Calu3 (cell line): ENCODE measurements around the gene RAPGEF1. TPM values are rescaled to one million over a fixed set of nuclear protein-coding genes. Genes with fewer than 3 reads are reported as not detected.

ENCODE experiments used
- BruUV-seq: library from RNA; stranded (reverse); fragments of 400-500 nt; replicated peaks from 2 replicates; lab custom pipeline; 2021; lab: Mats Ljungman, UMichigan
- CTCF ChIA-PET: fragments of 300-600 bp; sonication (Branson Sonifier 250); formaldehyde crosslinking; loops from one replicate; lab custom pipeline; 2022; ENCODE audit warnings: antibody characterized with exemption; lab: Charles Lee
- DNase-seq: peaks from one replicate; pipeline ENCODE4 v3.0.0; 2022
- H3K27ac Mint-ChIP-seq: one replicate; pipeline ENCODE4 v1.8.0; 2022; ENCODE audit warnings: mixed read lengths; ENCODE audit not compliant: unreplicated experiment
- H3K27me3 Mint-ChIP-seq: one replicate; pipeline ENCODE4 v1.8.0; 2022; ENCODE audit warnings: mixed read lengths; ENCODE audit not compliant: unreplicated experiment
- H3K36me3 Mint-ChIP-seq: one replicate; pipeline ENCODE4 v1.8.0; 2022; ENCODE audit warnings: mild to moderate bottlenecking, moderate library complexity, mixed read lengths; ENCODE audit not compliant: insufficient read depth, unreplicated experiment
- H3K4me1 Mint-ChIP-seq: one replicate; pipeline ENCODE4 v1.8.0; 2022; ENCODE audit warnings: mild to moderate bottlenecking, low read depth, mixed read lengths; ENCODE audit not compliant: unreplicated experiment
- H3K4me3 Mint-ChIP-seq: one replicate; pipeline ENCODE4 v1.8.0; 2022; ENCODE audit warnings: mild to moderate bottlenecking, low read depth, moderate library complexity, mixed read lengths; ENCODE audit not compliant: unreplicated experiment
- H3K9me3 Mint-ChIP-seq: one replicate; pipeline ENCODE4 v1.8.0; 2022; ENCODE audit warnings: low read depth, mixed read lengths; ENCODE audit not compliant: unreplicated experiment
- CTCF ChIP-seq: fragments of 200-600 bp; IDR thresholded peaks from one replicate; pipeline ENCODE4 v1.8.0; 2022; ENCODE audit warnings: antibody characterized with exemption; ENCODE audit not compliant: unreplicated experiment
- intact Hi-C: fragments of 100-400 bp; cut with micrococcal nuclease; formaldehyde crosslinking; loops from one replicate; pipeline ENCODE4 v1.10.0; 2022; ENCODE audit not compliant: unreplicated experiment
- total RNA-seq: library from RNA; stranded (reverse); gene quantifications from 2 replicates; pipeline ENCODE4 v1.2.3, GENCODE V29; 2022

The RAPGEF1 gene
- total RNA-seq, 1 experiment from 2014 or later = 32.5 TPM

GRCh38 chr9:131707733-131708157 is 32.1 kb downstream of the RAPGEF1 start:
- CTCF ChIA-PET = no interaction called here
- Mint-ChIP-seq H3K4me1 (peaks cover 30% of the 10 kb centered on the region), H3K9me3 (no peaks in the 10 kb centered on the region), H3K36me3 (no peaks in the 10 kb centered on the region), H3K27ac (no peak overlapping the region), H3K4me3 (no peak overlapping the region), H3K27me3 (no peaks in the 10 kb centered on the region)
- no TSS peak for BruUV-seq
- no peak for TF ChIP-seq CTCF
- no peak for DNase-seq
- intact Hi-C loops = no loop called here

GRCh38 chr9:131707050-131707449 is 32.8 kb downstream of the RAPGEF1 start:
- TF ChIP-seq CTCF = no peak
- no peak for DNase-seq
- intact Hi-C loops = no loop called here
- peaks cover 30% of the 10 kb centered on the region for H3K4me1 Mint-ChIP-seq
- no TSS peak for BruUV-seq
- H3K4me3 Mint-ChIP-seq = no peak overlapping the region
- H3K27ac Mint-ChIP-seq = no peak overlapping the region
- no peaks in the 10 kb centered on the region for H3K9me3 Mint-ChIP-seq
- no peaks in the 10 kb centered on the region for H3K27me3 Mint-ChIP-seq
- no peaks in the 10 kb centered on the region for H3K36me3 Mint-ChIP-seq
- CTCF ChIA-PET = no interaction called here

GRCh38 chr9:131706608-131706970 is 33.3 kb downstream of the RAPGEF1 start:
- intact Hi-C loops = no loop called here
- Mint-ChIP-seq H3K4me3 (no peak overlapping the region), H3K27me3 (no peaks in the 10 kb centered on the region), H3K9me3 (no peaks in the 10 kb centered on the region), H3K4me1 (peaks cover 30% of the 10 kb centered on the region), H3K36me3 (no peaks in the 10 kb centered on the region), H3K27ac (no peak overlapping the region)
- BruUV-seq = no TSS peak
- TF ChIP-seq CTCF = no peak
- CTCF ChIA-PET = no interaction called here
- no peak for DNase-seq

DNA sequence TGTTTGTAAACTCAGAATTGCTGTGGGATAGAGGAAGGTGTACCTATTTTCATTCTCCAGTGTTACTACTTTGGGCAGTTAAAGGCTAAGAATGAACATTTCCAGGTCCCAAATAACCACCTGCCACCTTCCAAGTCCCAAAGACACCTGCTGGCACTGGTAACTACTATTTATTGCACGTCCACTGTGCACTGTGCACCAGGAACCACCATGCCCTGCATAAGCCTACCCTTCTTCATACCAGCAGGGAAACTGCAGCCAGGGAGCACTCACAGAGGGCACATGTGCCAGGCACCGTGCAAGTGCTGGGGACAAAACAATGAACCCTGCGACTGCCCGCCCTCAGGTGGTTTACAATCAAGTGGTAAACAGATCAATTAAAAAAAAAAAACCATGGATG is 34.9 kb downstream of the RAPGEF1 start:
- CTCF ChIA-PET = no interaction called here
- intact Hi-C loops = no loop called here
- no peaks in the 10 kb centered on the region for H3K27me3 Mint-ChIP-seq
- H3K9me3 Mint-ChIP-seq = no peaks in the 10 kb centered on the region
- no peak for DNase-seq
- no peak overlapping the region for H3K27ac Mint-ChIP-seq
- no TSS peak for BruUV-seq
- no peak for TF ChIP-seq CTCF
- peaks cover 30% of the 10 kb centered on the region for H3K4me1 Mint-ChIP-seq
- no peaks in the 10 kb centered on the region for H3K36me3 Mint-ChIP-seq
- H3K4me3 Mint-ChIP-seq = no peak overlapping the region
